Measurements from ENCODE around the gene C9orf72. TPM values are rescaled to one million over a fixed set of nuclear protein-coding genes. Genes with fewer than 3 reads are reported as not detected.

C9orf72 gene
- total and polyA plus RNA-seq, 12 donors: 6.2 to 39.9 (median 16.1) TPM

DNA sequence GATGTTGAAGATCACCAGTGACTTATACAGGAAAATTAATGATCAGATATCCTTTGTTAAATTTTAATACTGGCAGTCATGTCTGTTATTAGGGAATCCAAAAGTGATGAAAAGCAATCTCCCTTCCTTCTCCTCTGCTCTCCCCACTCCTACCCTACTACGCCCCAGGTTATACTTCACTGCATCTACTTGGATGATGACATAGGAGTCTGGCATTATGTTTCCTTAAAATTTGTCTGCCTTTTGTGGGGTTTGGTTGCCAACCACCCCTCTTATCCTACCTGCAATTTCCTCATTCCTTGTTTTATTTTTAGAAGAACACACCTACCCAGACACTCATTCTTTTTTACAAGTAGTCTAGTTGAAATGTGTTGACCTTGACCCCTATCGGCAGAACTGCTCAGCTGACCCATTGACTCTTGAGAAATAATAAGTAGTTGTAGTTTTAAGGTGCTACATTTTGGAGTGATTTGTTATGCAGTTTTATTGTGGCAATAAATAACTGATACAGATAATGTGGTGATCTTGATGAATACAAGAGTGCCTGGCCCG, 38.5 kb downstream of the C9orf72 start:
- H3K4me3 ChIP-seq: no peak overlapping the region
- no peak overlapping the region for H3K27ac ChIP-seq
- H3K4me1 ChIP-seq (replicated peaks in 1 of 2): peaks cover 0 to 10% of the 10 kb centered on the region in 2 donors
- DNase-seq: no peak
- H3K9me3 ChIP-seq (replicated peaks in 1 of 3): no peaks in the 10 kb centered on the region
- intact Hi-C loops (cut with DNase I): loop anchor here in 1 of 2 donors (5.0 kb wide), 1 partner anchor 202 kb away; no protein-coding TSS in a partner anchor
- no peaks in the 10 kb centered on the region for H3K27me3 ChIP-seq
- H3K36me3 ChIP-seq (replicated peaks in 1 of 2): no peaks in the 10 kb centered on the region
- TF ChIP-seq, protein P1, sequence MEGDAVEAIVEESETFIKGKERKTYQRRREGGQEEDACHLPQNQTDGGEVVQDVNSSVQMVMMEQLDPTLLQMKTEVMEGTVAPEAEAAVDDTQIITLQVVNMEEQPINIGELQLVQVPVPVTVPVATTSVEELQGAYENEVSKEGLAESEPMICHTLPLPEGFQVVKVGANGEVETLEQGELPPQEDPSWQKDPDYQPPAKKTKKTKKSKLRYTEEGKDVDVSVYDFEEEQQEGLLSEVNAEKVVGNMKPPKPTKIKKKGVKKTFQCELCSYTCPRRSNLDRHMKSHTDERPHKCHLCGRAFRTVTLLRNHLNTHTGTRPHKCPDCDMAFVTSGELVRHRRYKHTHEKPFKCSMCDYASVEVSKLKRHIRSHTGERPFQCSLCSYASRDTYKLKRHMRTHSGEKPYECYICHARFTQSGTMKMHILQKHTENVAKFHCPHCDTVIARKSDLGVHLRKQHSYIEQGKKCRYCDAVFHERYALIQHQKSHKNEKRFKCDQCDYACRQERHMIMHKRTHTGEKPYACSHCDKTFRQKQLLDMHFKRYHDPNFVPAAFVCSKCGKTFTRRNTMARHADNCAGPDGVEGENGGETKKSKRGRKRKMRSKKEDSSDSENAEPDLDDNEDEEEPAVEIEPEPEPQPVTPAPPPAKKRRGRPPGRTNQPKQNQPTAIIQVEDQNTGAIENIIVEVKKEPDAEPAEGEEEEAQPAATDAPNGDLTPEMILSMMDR (IDR thresholded peaks at IDR 0.05): no peak
- TF ChIP-seq POLR2A (IDR thresholded peaks at IDR 0.05): no peak
- 71 to 76% (median 72%) methylated on average over 3 of the region's 3 CpGs for WGBS, 4 donors

GRCh38 chr9:27534131-27534530, 39.1 kb downstream of the C9orf72 start:
- no peak for DNase-seq
- TF ChIP-seq POLR2A (IDR thresholded peaks at IDR 0.05): no peak
- TF ChIP-seq, protein P1 (IDR thresholded peaks at IDR 0.05): no peak
- no peaks in the 10 kb centered on the region for H3K27me3 ChIP-seq
- H3K36me3 ChIP-seq (replicated peaks in 1 of 2): no peaks in the 10 kb centered on the region
- H3K4me1 ChIP-seq (replicated peaks in 1 of 2): peaks cover 0 to 7% of the 10 kb centered on the region in 2 donors
- intact Hi-C loops (cut with DNase I): loop anchor here in 1 of 2 donors (5.0 kb wide), 1 partner anchor 202 kb away; no protein-coding TSS in a partner anchor
- H3K27ac ChIP-seq: no peak overlapping the region
- WGBS, 4 donors: 57 to 69% (median 62%) methylated on average over 4 of the region's 4 CpGs
- H3K4me3 ChIP-seq: no peak overlapping the region
- no peaks in the 10 kb centered on the region for H3K9me3 ChIP-seq (replicated peaks in 1 of 3)

DNA sequence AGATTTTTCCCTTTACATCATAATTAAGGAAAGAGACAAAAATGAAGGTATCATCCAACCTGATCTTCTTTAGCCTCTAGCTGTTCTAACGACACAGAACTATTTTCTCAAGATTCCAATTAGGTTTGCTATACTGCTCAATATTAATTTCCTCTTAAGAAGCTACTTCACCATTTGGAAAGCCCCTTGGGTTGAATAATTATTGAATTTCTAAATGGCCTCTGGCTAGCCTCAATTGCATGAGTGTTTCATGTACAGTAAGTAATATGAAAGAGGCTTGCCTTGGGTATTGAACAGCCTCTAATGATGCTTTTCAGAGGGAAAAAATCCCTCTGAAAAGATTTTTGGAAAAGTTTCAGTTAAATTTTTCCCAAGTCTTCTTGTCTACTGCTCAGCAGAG, 40.0 kb downstream of the C9orf72 start:
- Histone ChIP-seq H3K27me3 (no peaks in the 10 kb centered on the region), H3K36me3 (replicated peaks in 1 of 2) (no peaks in the 10 kb centered on the region), H3K4me1 (replicated peaks in 1 of 2) (peaks cover 0 to 7% of the 10 kb centered on the region in 2 donors), H3K9me3 (replicated peaks in 1 of 3) (no peaks in the 10 kb centered on the region), H3K27ac (no peak overlapping the region), H3K4me3 (no peak overlapping the region)
- TF ChIP-seq, protein P1 (IDR thresholded peaks at IDR 0.05): no peak
- no peak for TF ChIP-seq POLR2A (IDR thresholded peaks at IDR 0.05)
- 86 to 100% (median 94%) methylated on average over 1 of the region's 1 CpG for WGBS, 4 donors
- DNase-seq: no peak
- intact Hi-C loops (cut with DNase I): loop anchor here in 1 of 2 donors (5.0 kb wide), 1 partner anchor 201 kb away; no protein-coding TSS in a partner anchor

- H3K4me1 ChIP-seq (replicated peaks in 1 of 2): peaks cover 0 to 11% of the 10 kb centered on the region in 2 donors
Observed at GRCh38 chr9:27532046-27532445, 41.2 kb downstream of the C9orf72 start.

More at GRCh38 chr9:27532046-27532445, 41.2 kb downstream of the C9orf72 start:
- Histone ChIP-seq H3K27ac (no peak overlapping the region), H3K4me3 (no peak overlapping the region), H3K36me3 (replicated peaks in 1 of 2) (no peaks in the 10 kb centered on the region), H3K27me3 (no peaks in the 10 kb centered on the region), H3K9me3 (replicated peaks in 1 of 3) (no peaks in the 10 kb centered on the region)
- TF ChIP-seq, protein P1 (IDR thresholded peaks at IDR 0.05): no peak
- TF ChIP-seq POLR2A (IDR thresholded peaks at IDR 0.05): no peak
- intact Hi-C loops (cut with DNase I): loop anchor here in 1 of 2 donors (5.0 kb wide), 1 partner anchor 200 kb away; no protein-coding TSS in a partner anchor
- 57 to 79% (median 67%) methylated on average over 1 of the region's 1 CpG for WGBS, 4 donors
- no peak for DNase-seq

All from adrenal gland (tissue), 12 donors.